Uterus (tissue), 2 donors: ENCODE measurements around the gene MASP1.

Source experiments
- POLR2A ChIP-seq, 2 donors: fragments of 450-650 bp; IDR thresholded peaks; one replicate each; pipeline ENCODE4 v1.6.1; 2016; ENCODE audit warnings: antibody characterized with exemption in 2 of 2, mild to moderate bottlenecking in 1 of 2, moderate library complexity in 1 of 2
- TF ChIP-seq, protein P1 (sequence below), 4 experiments: fragments of 200-600 bp in 2 of 4; fragments of 450-650 bp in 2 of 4; sonication (generic) in 2 of 4; IDR thresholded peaks; one replicate each; pipeline ENCODE4 v1.5.1; 2016 to 2019; ENCODE audit warnings: antibody characterized with exemption in 4 of 4, mild to moderate bottlenecking in 2 of 4, moderate library complexity in 1 of 4

DNA sequence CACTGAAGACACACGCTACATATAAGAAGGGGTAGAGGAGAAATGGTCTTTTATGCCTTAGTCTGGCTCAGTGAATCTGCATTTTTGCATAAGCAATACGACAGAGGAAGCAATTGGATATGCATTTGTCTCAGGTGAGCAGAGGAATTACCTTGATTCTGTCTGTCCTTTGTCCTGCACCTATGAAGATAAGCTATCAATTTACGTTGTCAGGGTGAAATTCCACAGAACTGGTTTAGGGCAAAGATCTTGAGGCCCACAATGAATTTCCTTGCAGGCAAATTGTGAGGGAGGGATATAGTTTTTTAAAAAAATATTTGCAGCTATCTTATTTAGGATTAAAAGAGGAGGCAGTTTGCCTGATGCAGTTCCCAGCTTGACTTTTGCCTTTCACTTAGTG is 31.6 kb upstream of the MASP1 start:
- TF ChIP-seq POLR2A (IDR thresholded peaks at IDR 0.05), result no peak
- TF ChIP-seq, protein P1, sequence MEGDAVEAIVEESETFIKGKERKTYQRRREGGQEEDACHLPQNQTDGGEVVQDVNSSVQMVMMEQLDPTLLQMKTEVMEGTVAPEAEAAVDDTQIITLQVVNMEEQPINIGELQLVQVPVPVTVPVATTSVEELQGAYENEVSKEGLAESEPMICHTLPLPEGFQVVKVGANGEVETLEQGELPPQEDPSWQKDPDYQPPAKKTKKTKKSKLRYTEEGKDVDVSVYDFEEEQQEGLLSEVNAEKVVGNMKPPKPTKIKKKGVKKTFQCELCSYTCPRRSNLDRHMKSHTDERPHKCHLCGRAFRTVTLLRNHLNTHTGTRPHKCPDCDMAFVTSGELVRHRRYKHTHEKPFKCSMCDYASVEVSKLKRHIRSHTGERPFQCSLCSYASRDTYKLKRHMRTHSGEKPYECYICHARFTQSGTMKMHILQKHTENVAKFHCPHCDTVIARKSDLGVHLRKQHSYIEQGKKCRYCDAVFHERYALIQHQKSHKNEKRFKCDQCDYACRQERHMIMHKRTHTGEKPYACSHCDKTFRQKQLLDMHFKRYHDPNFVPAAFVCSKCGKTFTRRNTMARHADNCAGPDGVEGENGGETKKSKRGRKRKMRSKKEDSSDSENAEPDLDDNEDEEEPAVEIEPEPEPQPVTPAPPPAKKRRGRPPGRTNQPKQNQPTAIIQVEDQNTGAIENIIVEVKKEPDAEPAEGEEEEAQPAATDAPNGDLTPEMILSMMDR (IDR thresholded peaks at IDR 0.05), result no peak
